Neutrophil (primary cell): ENCODE measurements around the gene ZNF71.
A peak's percentile ranks its signal among the peaks of the same experiment; 100 is the strongest.

Experiments
- H3K27ac ChIP-seq: fragments of 200-600 bp; sonication (generic); 2 replicates; pipeline ENCODE4 v1.5.1; 2016; ENCODE audit warnings: mild to moderate bottlenecking, moderate library complexity
- H3K27me3 ChIP-seq: fragments of 200-600 bp; sonication (generic); 2 replicates; pipeline ENCODE4 v1.6.0; 2016; ENCODE audit warnings: mild to moderate bottlenecking
- H3K36me3 ChIP-seq: fragments of 200-600 bp; sonication (generic); 2 replicates; pipeline ENCODE4 v1.5.1; 2017
- H3K4me1 ChIP-seq, 2 experiments: fragments of 200-600 bp in 1 of 2; sonication (generic) in 1 of 2; 1 replicate in 1 of 2; 2 replicates in 1 of 2; pipeline versions ENCODE4 v1.5.1 to v1.6.1; 2013 to 2016; ENCODE audit warnings: low read depth in 1 of 2, low read length in 1 of 2, mild to moderate bottlenecking in 1 of 2, moderate library complexity in 1 of 2; ENCODE audit not compliant: control insufficient read depth in 1 of 2, insufficient read depth in 1 of 2
- H3K4me3 ChIP-seq, 2 experiments: fragments of 200-600 bp in 1 of 2; sonication (generic) in 1 of 2; 1 replicate in 1 of 2; 2 replicates in 1 of 2; pipeline ENCODE4 v1.5.1; 2013 to 2016; ENCODE audit warnings: low read depth in 1 of 2, low read length in 1 of 2, mild to moderate bottlenecking in 1 of 2, moderate library complexity in 1 of 2
- H3K9me3 ChIP-seq: fragments of 200-600 bp; sonication (generic); 2 replicates; pipeline ENCODE4 v1.5.1; 2016
- TF ChIP-seq, protein P1 (sequence below): fragments of 200-600 bp; sonication (generic); IDR thresholded peaks from 2 replicates; pipeline ENCODE4 v1.5.1; 2016; ENCODE audit warnings: antibody characterized with exemption

Gene ZNF71

DNA sequence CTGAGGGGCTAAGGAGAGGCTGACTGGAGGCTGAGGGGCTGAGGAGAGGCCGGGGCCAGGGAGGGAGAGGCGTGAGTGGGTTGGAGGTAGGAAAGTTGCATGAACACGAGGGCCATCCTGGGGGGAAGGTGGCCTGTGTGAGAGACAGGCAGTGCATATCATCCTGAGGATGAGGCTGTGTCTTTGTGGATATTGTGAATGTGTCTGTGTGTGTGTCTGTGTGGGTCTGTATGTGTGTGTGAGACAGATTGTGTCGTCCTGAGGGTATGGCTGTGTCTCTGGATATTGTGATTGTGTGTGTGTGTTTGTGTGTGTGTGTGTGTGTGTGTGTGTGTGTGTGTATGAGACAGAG lies 422 bp downstream of the ZNF71 start:
- TF ChIP-seq, protein P1, sequence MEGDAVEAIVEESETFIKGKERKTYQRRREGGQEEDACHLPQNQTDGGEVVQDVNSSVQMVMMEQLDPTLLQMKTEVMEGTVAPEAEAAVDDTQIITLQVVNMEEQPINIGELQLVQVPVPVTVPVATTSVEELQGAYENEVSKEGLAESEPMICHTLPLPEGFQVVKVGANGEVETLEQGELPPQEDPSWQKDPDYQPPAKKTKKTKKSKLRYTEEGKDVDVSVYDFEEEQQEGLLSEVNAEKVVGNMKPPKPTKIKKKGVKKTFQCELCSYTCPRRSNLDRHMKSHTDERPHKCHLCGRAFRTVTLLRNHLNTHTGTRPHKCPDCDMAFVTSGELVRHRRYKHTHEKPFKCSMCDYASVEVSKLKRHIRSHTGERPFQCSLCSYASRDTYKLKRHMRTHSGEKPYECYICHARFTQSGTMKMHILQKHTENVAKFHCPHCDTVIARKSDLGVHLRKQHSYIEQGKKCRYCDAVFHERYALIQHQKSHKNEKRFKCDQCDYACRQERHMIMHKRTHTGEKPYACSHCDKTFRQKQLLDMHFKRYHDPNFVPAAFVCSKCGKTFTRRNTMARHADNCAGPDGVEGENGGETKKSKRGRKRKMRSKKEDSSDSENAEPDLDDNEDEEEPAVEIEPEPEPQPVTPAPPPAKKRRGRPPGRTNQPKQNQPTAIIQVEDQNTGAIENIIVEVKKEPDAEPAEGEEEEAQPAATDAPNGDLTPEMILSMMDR, result no peak
- H3K27me3 ChIP-seq, result no peaks in the 10 kb centered on the region
- no peak overlapping the region for H3K27ac ChIP-seq
- peak overlapping the region; percentile 69 to 74 for H3K4me3 ChIP-seq
- no peaks in the 10 kb centered on the region for H3K9me3 ChIP-seq
- no peaks in the 10 kb centered on the region for H3K36me3 ChIP-seq
- H3K4me1 ChIP-seq, result peaks cover 13 to 14% of the 10 kb centered on the region in 2 experiments

DNA sequence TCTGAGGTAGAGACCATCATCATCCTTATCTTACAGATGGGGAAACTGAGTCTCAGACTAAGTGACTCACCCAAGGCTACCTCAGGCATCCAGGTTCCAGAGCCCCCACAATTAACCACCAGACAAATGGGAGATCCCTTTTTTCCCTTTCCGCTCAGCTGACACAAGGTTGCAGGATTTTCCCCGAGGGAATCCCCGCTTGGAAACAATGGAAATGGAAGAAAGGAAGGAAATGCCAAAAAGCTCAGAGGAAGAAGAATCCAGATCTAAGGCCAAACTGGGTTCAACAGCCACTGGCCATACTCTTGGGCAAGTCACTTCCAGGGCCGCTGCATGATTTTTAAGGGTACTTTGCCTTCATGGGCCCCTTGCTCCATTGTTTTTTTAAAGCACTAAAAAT lies 1.6 kb downstream of the ZNF71 start:
- Histone ChIP-seq H3K27me3 (no peaks in the 10 kb centered on the region), H3K4me3 (no peak overlapping the region)
- TF ChIP-seq, protein P1, result no peak

GRCh38 chr19:56597696-56598095 lies 2.6 kb downstream of the ZNF71 start:
- H3K4me3 ChIP-seq, result no peak overlapping the region
- H3K9me3 ChIP-seq, result peaks cover 3% of the 10 kb centered on the region

More for the DNA sequence above, 1.6 kb downstream of the ZNF71 start:
- H3K4me1 ChIP-seq, result peaks cover 13 to 14% of the 10 kb centered on the region in 2 experiments
- H3K9me3 ChIP-seq, result peaks cover 3% of the 10 kb centered on the region
- peaks cover 6% of the 10 kb centered on the region for H3K36me3 ChIP-seq
- H3K27ac ChIP-seq, result no peak overlapping the region

GRCh38 chr19:56601375-56601774 lies 6.3 kb downstream of the ZNF71 start:
- Histone ChIP-seq H3K4me3 (no peak overlapping the region), H3K36me3 (peaks cover 6% of the 10 kb centered on the region), H3K4me1 (no peaks in the 10 kb centered on the region)

More at GRCh38 chr19:56597696-56598095, 2.6 kb downstream of the ZNF71 start:
- Histone ChIP-seq H3K36me3 (peaks cover 6% of the 10 kb centered on the region), H3K27ac (no peak overlapping the region), H3K4me1 (peaks cover 13 to 14% of the 10 kb centered on the region in 2 experiments), H3K27me3 (no peaks in the 10 kb centered on the region)
- TF ChIP-seq, protein P1, result no peak

GRCh38 chr19:56603829-56604228 lies 8.7 kb downstream of the ZNF71 start:
- Histone ChIP-seq H3K27me3 (no peaks in the 10 kb centered on the region), H3K4me1 (no peaks in the 10 kb centered on the region), H3K36me3 (peaks cover 6% of the 10 kb centered on the region), H3K27ac (no peak overlapping the region), H3K9me3 (peaks cover 26% of the 10 kb centered on the region), H3K4me3 (no peak overlapping the region)
- TF ChIP-seq, protein P1, result no peak

More at GRCh38 chr19:56601375-56601774, 6.3 kb downstream of the ZNF71 start:
- no peak overlapping the region for H3K27ac ChIP-seq
- no peaks in the 10 kb centered on the region for H3K27me3 ChIP-seq
- H3K9me3 ChIP-seq, result peaks cover 21% of the 10 kb centered on the region
- TF ChIP-seq, protein P1, result no peak
